Prostate gland (tissue), 2 donors: ENCODE data around the gene NEURL1B. TPM values are rescaled to one million over a fixed set of nuclear protein-coding genes. Genes with fewer than 3 reads are reported as not detected.

Experiments used
- DNase-seq: peaks from one replicate; pipeline ENCODE4 v3.0.0-alpha.2; 2019; ENCODE audit warnings: low spot score
- H3K27ac ChIP-seq, 2 donors: fragments of 200-600 bp; sonication (generic); 2 replicates each; pipeline ENCODE4 v1.5.1; 2017 to 2019
- H3K27me3 ChIP-seq: fragments of 200-600 bp; sonication (generic); replicated peaks from 2 replicates; pipeline ENCODE4 v1.5.1; 2019; ENCODE audit not compliant: insufficient read depth
- H3K36me3 ChIP-seq, 2 donors: fragments of 200-600 bp; sonication (generic); 1 replicate in 1 of 2; 2 replicates in 1 of 2; pipeline versions ENCODE4 v1.5.1 to v1.8.1; 2017 to 2019
- H3K4me1 ChIP-seq: fragments of 200-600 bp; sonication (generic); replicated peaks from 2 replicates; pipeline ENCODE4 v1.5.1; 2019
- H3K4me3 ChIP-seq, 2 donors: fragments of 200-600 bp; sonication (generic); 2 replicates each; pipeline ENCODE4 v1.5.1; 2017 to 2019
- H3K9me3 ChIP-seq: fragments of 200-600 bp; sonication (generic); 2 replicates; pipeline ENCODE4 v1.5.1; 2017
- POLR2A ChIP-seq: fragments of 450-650 bp; IDR thresholded peaks from one replicate; pipeline ENCODE4 v1.6.1; 2016; ENCODE audit warnings: antibody characterized with exemption, mild to moderate bottlenecking
- POLR2AphosphoS5 ChIP-seq: sonication (generic); formaldehyde crosslinking; IDR thresholded peaks from one replicate; pipeline ENCODE4 v1.6.1; 2017; ENCODE audit warnings: antibody characterized with exemption
- WGBS: methylation state at CpG from one replicate; pipeline ENCODE4 v1.1.5; 2018; 5-methylcytosine and 5-hydroxymethylcytosine counted together
- intact Hi-C: fragments of 100-400 bp; cut with DNase I; formaldehyde crosslinking; loops from one replicate; pipeline ENCODE4 v1.14.2; 2022
- total RNA-seq, 2 donors: library from RNA; depleted of rRNA; stranded (reverse); fragments of >200 nt; gene quantifications; one replicate each; pipeline ENCODE4 v1.1.0, GENCODE V29; 2016
- TF ChIP-seq, protein P1 (sequence below), 4 experiments: fragments of 200-600 bp in 2 of 4; fragments of 450-650 bp in 2 of 4; sonication (generic) in 2 of 4; IDR thresholded peaks; 1 replicate in 3 of 4; 2 replicates in 1 of 4; pipeline ENCODE4 v1.5.1; 2016 to 2019; ENCODE audit warnings: antibody characterized with exemption in 4 of 4, mild to moderate bottlenecking in 2 of 4, moderate library complexity in 2 of 4

Gene NEURL1B
- total RNA-seq, 2 donors from 2014 or later, result 23.9 to 39.9 TPM

DNA sequence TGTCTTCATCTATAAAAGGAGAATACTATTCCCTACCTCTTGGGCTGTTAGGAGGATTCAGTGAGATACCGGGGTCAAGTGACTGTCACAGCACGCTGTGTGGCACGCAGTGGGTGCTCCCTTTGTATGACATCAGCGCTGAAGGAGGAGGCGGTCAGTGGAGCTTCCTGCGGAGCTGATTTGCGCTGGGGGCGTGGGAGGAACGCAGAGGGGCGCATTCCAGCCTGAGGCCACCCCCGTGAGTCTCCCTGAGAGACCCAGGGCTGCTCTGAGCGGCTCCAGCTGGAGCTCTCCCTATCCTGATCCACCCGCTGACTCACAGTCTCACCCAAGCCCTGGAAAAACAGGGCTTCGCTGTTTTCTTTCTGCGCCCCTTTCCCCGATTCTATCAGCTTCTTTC, 24.3 kb upstream of the NEURL1B start:
- Histone ChIP-seq H3K9me3 (no peaks in the 10 kb centered on the region), H3K27me3 (no peaks in the 10 kb centered on the region), H3K27ac (peak overlapping the region in 1 of 2 donors; percentile 19), H3K4me1 (no peaks in the 10 kb centered on the region), H3K36me3 (no peaks in the 10 kb centered on the region), H3K4me3 (no peak overlapping the region)
- 56% methylated on average over 16 of the region's 16 CpGs for WGBS
- DNase-seq, result no peak
- intact Hi-C loops, result no loop called here
- TF ChIP-seq POLR2A (no peak), POLR2AphosphoS5 (no peak)
- TF ChIP-seq, protein P1, sequence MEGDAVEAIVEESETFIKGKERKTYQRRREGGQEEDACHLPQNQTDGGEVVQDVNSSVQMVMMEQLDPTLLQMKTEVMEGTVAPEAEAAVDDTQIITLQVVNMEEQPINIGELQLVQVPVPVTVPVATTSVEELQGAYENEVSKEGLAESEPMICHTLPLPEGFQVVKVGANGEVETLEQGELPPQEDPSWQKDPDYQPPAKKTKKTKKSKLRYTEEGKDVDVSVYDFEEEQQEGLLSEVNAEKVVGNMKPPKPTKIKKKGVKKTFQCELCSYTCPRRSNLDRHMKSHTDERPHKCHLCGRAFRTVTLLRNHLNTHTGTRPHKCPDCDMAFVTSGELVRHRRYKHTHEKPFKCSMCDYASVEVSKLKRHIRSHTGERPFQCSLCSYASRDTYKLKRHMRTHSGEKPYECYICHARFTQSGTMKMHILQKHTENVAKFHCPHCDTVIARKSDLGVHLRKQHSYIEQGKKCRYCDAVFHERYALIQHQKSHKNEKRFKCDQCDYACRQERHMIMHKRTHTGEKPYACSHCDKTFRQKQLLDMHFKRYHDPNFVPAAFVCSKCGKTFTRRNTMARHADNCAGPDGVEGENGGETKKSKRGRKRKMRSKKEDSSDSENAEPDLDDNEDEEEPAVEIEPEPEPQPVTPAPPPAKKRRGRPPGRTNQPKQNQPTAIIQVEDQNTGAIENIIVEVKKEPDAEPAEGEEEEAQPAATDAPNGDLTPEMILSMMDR (IDR thresholded peaks at IDR 0.05), result no peak

DNA sequence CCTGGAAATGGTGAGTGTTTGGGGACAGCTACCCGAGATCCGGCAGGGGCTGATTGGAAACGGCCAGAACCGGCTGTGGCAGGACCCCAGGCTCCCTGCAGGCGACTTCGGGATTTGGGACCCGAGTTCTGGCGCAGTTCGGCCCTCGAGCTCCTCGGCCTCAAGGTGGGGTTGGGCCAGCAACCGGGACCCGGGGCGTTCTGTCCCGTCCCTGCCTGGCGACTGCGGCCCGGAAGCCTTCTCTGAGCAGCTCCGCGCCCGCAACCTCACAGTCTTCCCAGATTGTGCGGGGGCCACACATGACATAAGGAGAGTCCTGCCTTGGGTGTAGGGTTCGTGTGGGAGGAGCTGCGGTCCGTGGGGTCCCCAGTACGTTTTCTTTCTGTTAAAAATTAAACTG, 23.2 kb upstream of the NEURL1B start:
- Histone ChIP-seq H3K36me3 (no peaks in the 10 kb centered on the region), H3K27ac (no peak overlapping the region), H3K4me3 (no peak overlapping the region), H3K4me1 (no peaks in the 10 kb centered on the region), H3K27me3 (no peaks in the 10 kb centered on the region), H3K9me3 (no peaks in the 10 kb centered on the region)
- DNase-seq, result no peak
- intact Hi-C loops, result no loop called here
- TF ChIP-seq POLR2A, result no peak
- TF ChIP-seq, protein P1 (IDR thresholded peaks at IDR 0.05), result no peak
- no peak for TF ChIP-seq POLR2AphosphoS5
- 89% methylated on average over 26 of the region's 26 CpGs for WGBS

DNA sequence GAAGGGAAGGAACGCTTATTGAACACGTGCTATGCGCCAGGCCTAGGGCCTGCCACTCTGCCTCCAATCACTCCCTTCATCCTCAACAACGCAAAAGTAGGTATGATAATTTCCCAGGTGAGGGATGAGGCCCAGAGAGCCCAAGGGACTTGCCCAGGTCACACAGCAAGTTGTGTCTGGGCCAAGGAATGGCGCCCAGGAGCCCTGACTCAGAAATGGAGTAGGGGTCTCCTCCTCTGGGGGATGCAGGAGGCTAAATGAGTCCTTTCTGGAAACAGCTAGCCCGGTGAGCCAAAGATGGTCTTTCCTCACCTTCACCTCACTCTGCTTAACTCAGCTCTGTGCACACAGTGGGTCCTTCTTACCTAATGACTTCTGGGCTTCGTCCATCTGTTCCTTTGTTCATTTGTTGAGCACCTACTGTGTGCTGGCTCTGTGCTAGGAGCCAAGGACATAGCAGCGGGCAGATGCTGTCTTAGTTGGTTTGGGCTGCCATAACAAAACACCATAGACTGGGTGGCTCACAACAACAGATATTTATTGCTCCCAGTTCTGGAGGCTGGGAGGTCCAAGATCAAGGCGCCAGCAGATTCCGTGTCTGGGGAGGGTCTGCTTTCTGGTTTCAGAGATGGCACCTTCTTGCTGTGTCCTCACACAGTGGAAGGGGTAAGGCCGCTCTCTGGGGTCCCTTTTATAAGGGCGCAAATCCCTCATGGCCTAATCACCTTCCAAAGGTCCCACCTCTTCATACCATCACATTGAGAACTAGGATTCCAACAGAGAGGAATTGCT, 22.3 kb upstream of the NEURL1B start:
- Histone ChIP-seq H3K4me1 (no peaks in the 10 kb centered on the region), H3K4me3 (no peak overlapping the region), H3K27me3 (no peaks in the 10 kb centered on the region), H3K9me3 (no peaks in the 10 kb centered on the region), H3K27ac (no peak overlapping the region), H3K36me3 (no peaks in the 10 kb centered on the region)
- 95% methylated on average over 12 of the region's 12 CpGs for WGBS
- intact Hi-C loops, result no loop called here
- DNase-seq, result no peak
- TF ChIP-seq, protein P1 (IDR thresholded peaks at IDR 0.05), result no peak
- TF ChIP-seq POLR2A (no peak), POLR2AphosphoS5 (no peak)

DNA sequence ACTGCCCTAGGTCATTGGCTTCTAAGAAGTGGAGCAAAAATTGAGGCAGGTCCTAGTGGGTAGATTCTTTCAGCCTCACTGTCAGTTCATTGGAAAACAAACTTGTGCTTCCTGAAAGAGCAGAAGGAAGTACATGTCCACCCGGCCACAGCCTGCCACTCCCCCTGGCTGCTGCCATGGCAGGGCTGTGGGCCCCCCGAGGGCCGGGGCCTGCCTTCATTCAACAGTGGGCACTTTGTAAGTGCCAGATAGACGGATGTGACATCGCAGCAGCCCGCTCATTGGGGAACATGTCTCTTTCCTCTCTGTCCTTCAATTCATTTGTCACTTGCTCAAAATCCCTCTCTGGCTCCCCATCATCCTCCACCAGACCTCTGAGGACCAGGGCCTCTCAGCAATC, 20.6 kb upstream of the NEURL1B start:
- Histone ChIP-seq H3K4me3 (no peak overlapping the region), H3K9me3 (no peaks in the 10 kb centered on the region), H3K27me3 (no peaks in the 10 kb centered on the region), H3K4me1 (no peaks in the 10 kb centered on the region), H3K36me3 (no peaks in the 10 kb centered on the region), H3K27ac (no peak overlapping the region)
- WGBS, result 84% methylated on average over 6 of the region's 6 CpGs
- no peak for DNase-seq
- intact Hi-C loops, result no loop called here
- TF ChIP-seq, protein P1 (IDR thresholded peaks at IDR 0.05), result no peak
- TF ChIP-seq POLR2A (no peak), POLR2AphosphoS5 (no peak)
